IPS-15b (cell line): ENCODE measurements around the gene GTF3C5.

Source experiments
- H3K27me3 ChIP-seq: one replicate; pipeline ENCODE4 v1.6.1; 2013; ENCODE audit warnings: low read length; ENCODE audit not compliant: control insufficient read depth, insufficient read depth
- H3K36me3 ChIP-seq: one replicate; pipeline ENCODE4 v1.6.1; 2013; ENCODE audit warnings: low read length; ENCODE audit not compliant: control insufficient read depth, insufficient read depth
- H3K4me1 ChIP-seq: one replicate; pipeline ENCODE4 v1.6.1; 2013; ENCODE audit warnings: mild to moderate bottlenecking, low read length; ENCODE audit not compliant: control insufficient read depth, insufficient read depth
- H3K4me3 ChIP-seq: one replicate; pipeline ENCODE4 v1.5.1; 2013; ENCODE audit warnings: low read depth, low read length
- H3K9ac ChIP-seq: one replicate; pipeline ENCODE4 v1.6.1; 2013; ENCODE audit warnings: low read depth, mild to moderate bottlenecking, low read length
- H3K9me3 ChIP-seq: one replicate; pipeline ENCODE4 v1.6.1; 2013; ENCODE audit warnings: mild to moderate bottlenecking, low read length; ENCODE audit not compliant: control insufficient read depth, insufficient read depth

The GTF3C5 gene

DNA sequence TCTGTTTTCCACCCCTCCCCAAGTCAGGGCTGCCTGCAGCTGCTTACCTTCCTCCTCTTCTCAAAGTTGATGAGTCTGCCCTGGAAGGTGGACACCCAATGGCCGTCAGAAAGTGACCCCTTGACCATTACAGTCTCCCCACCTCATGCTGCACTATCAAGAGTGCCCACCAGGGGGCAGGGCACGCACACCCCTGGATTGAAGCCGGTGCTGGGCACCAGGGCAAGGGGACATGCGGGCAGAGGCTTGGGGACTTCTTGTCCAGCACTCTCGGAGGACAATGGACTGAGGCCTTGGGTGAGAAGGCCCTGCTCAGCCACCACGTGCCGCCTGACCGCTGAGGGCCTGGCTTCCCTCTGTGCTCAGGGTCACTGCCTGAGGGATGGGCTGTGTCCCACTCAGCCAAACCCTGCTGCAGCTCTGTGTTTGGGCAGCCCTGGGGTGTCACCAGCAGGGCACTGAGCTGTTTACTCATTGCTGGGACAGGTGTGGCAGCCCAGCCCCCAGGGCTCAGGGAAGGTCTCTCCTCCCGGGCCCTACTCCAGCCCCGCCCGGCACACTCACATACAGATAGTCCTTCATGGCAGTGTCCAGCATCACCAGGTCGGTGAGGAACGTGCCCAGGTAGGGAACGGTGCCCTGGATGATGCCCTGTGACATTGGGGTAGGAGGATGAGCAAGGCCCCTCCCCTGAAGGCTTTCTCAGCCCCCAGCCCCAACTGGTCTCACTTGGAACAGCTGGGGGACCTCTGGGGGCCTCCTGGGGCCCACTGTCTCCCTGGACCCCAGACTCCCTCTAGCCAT lies 72.6 kb downstream of the GTF3C5 start:
- H3K4me1 ChIP-seq: no peaks in the 10 kb centered on the region
- no peaks in the 10 kb centered on the region for H3K9me3 ChIP-seq
- no peak overlapping the region for H3K4me3 ChIP-seq
- no peak overlapping the region for H3K9ac ChIP-seq
- peaks cover 43% of the 10 kb centered on the region for H3K36me3 ChIP-seq
- H3K27me3 ChIP-seq: no peaks in the 10 kb centered on the region

DNA sequence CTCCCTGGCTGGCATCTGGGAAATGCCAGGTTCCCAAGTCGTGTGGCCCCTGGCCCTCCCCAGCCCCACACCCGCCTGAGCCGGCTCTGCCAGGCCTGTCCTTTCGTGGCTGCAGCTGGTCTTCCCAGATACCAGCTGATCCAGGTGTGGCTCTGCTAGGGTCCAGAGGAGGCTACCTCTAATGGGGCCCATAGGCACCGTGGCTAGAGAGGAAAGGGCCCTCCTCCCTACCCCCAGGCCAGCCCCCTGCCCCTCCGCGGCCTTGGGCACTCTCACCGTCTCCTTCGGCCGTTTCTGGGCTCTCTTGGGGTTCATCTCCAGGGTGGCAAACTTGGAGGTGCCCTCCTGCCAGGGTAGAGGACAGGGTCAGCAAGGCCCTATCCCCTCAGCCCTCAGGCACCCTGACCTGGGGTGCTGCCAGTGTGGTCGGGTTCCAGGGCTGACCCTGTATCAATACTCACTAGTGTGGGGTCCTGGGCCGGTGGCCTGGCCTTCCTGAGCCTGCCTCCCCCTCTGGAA lies 73.2 kb downstream of the GTF3C5 start:
- peaks cover 44% of the 10 kb centered on the region for H3K36me3 ChIP-seq
- H3K4me3 ChIP-seq: no peak overlapping the region
- H3K4me1 ChIP-seq: no peaks in the 10 kb centered on the region
- H3K27me3 ChIP-seq: no peaks in the 10 kb centered on the region
- no peak overlapping the region for H3K9ac ChIP-seq
- H3K9me3 ChIP-seq: no peaks in the 10 kb centered on the region

DNA sequence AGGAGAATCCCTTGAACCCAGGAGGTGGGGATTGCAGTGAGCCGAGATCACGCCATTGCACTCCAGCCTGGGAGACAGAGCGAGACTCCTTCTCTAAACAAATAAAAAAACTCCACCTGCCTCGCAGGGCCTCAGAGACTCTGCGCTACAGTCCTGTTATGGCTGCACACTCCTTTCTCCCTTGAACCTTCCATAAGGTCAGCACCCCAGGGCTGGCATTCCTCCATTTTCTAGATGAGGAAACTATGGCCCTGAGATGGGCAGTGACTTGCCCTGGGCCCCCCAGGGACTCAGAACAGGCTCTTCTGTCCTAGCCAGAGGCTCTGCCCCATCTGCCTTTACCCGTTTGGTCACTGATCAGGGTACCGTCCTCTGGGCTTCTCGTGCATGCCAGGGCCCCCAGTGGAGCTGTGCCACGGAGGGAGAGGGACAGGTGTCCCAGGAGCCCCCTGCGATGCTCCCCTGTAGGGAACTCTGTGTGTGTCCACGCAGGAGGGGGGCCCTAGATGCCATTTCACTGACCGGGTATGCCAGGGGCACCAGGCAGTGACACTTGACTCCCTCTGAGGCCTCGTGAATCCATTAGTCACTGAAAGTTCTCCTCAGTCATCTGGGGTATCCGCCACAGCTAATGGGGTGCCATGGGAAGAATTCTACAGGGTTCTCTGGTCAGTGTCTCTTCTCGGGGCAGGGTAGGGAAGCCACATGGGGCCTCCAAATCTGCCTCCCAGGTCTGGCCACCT lies 74.1 kb downstream of the GTF3C5 start:
- Histone ChIP-seq H3K9ac (no peak overlapping the region), H3K9me3 (no peaks in the 10 kb centered on the region)

DNA sequence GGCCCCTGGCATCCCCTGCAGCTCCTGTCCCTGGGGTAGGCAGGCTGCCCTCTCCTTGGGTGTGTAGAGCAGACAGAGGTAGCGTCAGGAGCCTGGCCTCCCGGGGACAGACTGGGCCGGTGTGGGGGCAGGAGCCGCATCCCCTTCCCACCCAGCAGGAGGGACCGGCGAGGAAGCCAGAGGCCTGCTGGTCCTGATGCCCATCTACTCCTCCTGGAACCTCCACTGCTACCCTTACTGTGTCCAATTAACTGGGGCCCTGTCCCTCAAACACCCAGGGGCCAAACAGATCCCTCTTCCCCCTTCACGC lies 74.6 kb downstream of the GTF3C5 start:
- Histone ChIP-seq H3K9ac (no peak overlapping the region), H3K27me3 (no peaks in the 10 kb centered on the region), H3K9me3 (no peaks in the 10 kb centered on the region), H3K4me1 (no peaks in the 10 kb centered on the region), H3K4me3 (no peak overlapping the region), H3K36me3 (peaks cover 47% of the 10 kb centered on the region)

More for the DNA sequence above, 74.1 kb downstream of the GTF3C5 start:
- Histone ChIP-seq H3K36me3 (peaks cover 45% of the 10 kb centered on the region), H3K27me3 (no peaks in the 10 kb centered on the region), H3K4me1 (no peaks in the 10 kb centered on the region), H3K4me3 (no peak overlapping the region)

DNA sequence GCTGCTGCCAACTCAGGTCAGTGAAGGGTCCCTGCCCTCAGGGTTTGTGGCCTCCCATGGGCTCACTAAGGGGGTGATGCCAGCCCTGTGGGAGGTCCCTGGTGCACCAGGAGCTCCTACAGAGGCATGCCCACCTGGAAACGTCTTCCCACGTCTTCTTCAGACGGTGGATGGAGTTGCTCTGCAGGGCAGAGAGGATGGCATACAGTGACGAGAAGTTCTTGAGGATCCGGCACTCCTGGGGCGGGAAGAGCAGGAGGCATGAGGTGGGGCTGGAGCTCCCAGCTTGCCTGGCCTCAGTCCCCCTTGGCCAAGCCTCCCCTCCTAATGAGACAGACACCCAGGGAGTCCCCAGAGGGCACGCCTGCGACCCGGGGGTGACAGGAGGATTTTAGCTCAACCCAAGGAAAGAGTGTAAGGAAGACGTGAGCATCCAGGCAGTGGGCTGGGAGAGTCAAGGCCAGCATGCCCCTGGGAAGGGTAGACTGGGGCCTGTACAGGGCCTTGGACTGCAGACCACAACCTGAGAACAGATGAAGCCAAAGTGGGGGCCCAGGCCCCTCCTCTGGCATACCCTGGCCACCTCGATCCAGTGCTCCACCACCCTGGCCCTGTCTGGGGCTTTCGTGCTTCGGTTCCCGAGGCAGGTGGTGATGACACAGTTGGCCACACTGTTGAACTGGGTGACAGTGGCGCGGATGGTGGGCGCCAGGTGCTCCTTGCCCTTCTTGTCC lies 75.9 kb downstream of the GTF3C5 start:
- H3K9ac ChIP-seq: no peak overlapping the region
- no peaks in the 10 kb centered on the region for H3K9me3 ChIP-seq
- H3K27me3 ChIP-seq: no peaks in the 10 kb centered on the region
- no peak overlapping the region for H3K4me3 ChIP-seq
- H3K4me1 ChIP-seq: no peaks in the 10 kb centered on the region
- H3K36me3 ChIP-seq: peaks cover 36% of the 10 kb centered on the region

DNA sequence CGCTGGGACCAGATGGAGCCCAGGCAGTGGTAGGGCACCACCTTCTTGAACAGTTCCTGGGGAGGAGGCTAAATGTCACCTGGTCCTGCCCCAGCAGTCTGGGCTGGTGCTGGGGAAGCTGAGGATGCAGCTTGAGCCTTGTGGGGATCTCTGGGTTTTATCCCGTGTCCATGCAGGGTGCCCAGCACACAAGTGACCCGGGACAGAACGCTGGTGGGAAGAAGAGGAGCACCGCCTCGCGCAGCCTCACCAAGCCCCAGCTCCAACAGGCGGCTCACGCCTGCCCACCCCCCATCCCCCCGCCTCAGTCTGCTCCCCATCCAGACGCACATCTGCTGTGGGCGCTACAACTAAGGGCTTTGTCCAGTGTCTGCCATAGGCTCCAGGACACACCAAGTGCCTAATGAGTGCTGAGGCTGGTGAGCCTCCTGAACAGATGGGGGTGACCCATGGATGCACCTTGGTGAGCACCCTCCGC lies 76.5 kb downstream of the GTF3C5 start:
- Histone ChIP-seq H3K36me3 (peaks cover 30% of the 10 kb centered on the region), H3K9me3 (no peaks in the 10 kb centered on the region), H3K4me3 (no peak overlapping the region), H3K4me1 (no peaks in the 10 kb centered on the region), H3K9ac (no peak overlapping the region), H3K27me3 (no peaks in the 10 kb centered on the region)
